Raji (cell line): ENCODE results near the gene ANO7.

Source experiments
- POLR2A ChIP-seq: IDR thresholded peaks from 2 replicates; pipeline ENCODE4 v1.6.1; 2011; ENCODE audit warnings: low read depth, low read length, control low read depth; ENCODE audit not compliant: insufficient read depth

The ANO7 gene

GRCh38 chr2:241198381-241199279, 10.2 kb downstream of the ANO7 start:
- TF ChIP-seq POLR2A = no peak

GRCh38 chr2:241199286-241199685, 10.8 kb downstream of the ANO7 start:
- TF ChIP-seq POLR2A = no peak

GRCh38 chr2:241199897-241200821, 11.7 kb downstream of the ANO7 start:
- TF ChIP-seq POLR2A = no peak

GRCh38 chr2:241200822-241201395, 12.4 kb downstream of the ANO7 start:
- TF ChIP-seq POLR2A = no peak

GRCh38 chr2:241201445-241202267, 13.2 kb downstream of the ANO7 start:
- TF ChIP-seq POLR2A = no peak

- TF ChIP-seq POLR2A = no peak
These were observed 13.8 kb downstream of the ANO7 start for GRCh38 chr2:241202268-241202585.

- no peak for TF ChIP-seq POLR2A
These were observed 14.2 kb downstream of the ANO7 start for GRCh38 chr2:241202681-241203080.

GRCh38 chr2:241203218-241204009, 14.9 kb downstream of the ANO7 start:
- no peak for TF ChIP-seq POLR2A

- TF ChIP-seq POLR2A = no peak
These were observed 15.5 kb downstream of the ANO7 start for GRCh38 chr2:241204010-241204384.

- no peak for TF ChIP-seq POLR2A
These were observed 16.0 kb downstream of the ANO7 start for GRCh38 chr2:241204490-241204889.

- TF ChIP-seq POLR2A = no peak
These were observed 16.6 kb downstream of the ANO7 start for GRCh38 chr2:241205086-241205485.

- TF ChIP-seq POLR2A = no peak
These were observed 18.7 kb downstream of the ANO7 start for GRCh38 chr2:241207151-241207550.

GRCh38 chr2:241207641-241208040, 19.2 kb downstream of the ANO7 start:
- no peak for TF ChIP-seq POLR2A

GRCh38 chr2:241208058-241208457, 19.6 kb downstream of the ANO7 start:
- TF ChIP-seq POLR2A = no peak
